ENCODE measurements around the gene EIF3M.

GRCh38 chr11:32563600-32563959 is 20.1 kb upstream of the EIF3M start:
- TF ChIP-seq CTCF (IDR thresholded peaks at IDR 0.05) (no peak), ZFX (IDR thresholded peaks at IDR 0.05; ENCODE audit: borderline replicate concordance) (no peak)
